HG03159 (cell line): ENCODE measurements around the gene CACNA1F.

Experiments used
- ATAC-seq: cut with Tn5 transposase; IDR thresholded peaks from one replicate; pipeline ENCODE4 v1.9.1; 2021; ENCODE audit warnings: mild to moderate bottlenecking, moderate library complexity; ENCODE audit not compliant: unreplicated experiment

Gene CACNA1F

DNA sequence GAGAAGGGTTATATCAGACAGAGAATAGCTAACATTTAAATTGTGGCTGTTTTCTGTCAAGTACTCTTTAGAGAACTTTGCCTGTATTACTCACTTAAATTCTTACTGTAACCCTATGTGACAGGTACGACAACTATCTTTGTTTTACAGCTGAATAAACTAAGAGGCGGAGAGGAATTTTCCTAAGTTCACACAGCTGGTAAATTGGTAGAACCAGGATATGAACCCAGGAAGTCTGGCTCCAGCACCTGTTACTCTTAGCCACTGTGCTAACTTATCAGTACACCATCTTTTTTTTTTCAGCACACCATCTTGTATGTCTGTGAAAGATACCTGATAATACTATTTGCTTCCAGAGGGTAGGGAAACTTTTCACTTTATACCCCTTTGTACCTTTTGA, 31.1 kb downstream of the CACNA1F start:
- ATAC-seq: no peak

DNA sequence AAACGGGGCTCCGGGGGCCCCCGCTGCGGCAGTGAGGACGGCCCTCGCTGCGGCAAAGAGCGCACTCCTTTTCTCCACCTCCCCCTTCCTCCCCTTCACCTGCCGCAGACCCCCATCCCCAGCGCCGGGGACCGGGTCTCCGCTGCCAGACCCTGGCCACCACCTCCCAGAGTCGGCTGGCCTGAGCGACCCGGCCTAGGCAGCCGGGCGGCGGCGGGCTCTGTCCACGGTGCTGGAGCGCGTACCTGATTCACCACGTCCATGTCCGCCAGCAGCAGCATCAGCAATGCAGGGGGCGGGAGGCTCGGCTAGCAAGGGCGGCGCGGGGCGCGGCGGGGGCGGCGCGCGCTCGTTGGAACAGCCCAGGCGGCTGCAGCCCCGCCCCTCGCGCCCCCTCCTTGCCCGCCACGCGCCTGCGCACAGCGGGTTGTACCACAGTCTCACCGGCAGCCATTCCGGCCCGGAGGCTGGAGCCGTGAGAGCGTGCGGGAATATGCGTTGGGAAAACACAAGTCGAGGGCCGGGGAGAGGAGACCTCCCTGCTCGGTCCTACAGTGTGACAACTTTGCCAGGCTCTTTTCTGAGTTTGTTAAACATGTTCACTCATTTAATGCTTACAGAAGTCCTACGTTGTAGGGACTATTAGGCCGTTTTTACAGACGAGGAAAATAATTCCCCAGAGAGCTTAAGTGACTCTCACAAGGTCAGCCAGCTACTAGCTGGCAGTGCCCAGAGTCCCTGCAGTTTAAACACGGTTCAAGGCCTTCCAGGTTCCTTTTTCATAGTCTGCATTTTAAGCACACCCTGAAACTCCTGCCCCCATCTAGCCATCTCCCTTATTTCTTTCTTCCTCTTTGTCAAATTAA, 33.0 kb downstream of the CACNA1F start, which contains the start of gene SYP:
Gene SYP, minus strand, starts transcription at position 288 of the 866 bp plus-strand sequence. Its CDS starts 7 bp downstream, at position 281.
- ATAC-seq: peak; percentile 82

DNA sequence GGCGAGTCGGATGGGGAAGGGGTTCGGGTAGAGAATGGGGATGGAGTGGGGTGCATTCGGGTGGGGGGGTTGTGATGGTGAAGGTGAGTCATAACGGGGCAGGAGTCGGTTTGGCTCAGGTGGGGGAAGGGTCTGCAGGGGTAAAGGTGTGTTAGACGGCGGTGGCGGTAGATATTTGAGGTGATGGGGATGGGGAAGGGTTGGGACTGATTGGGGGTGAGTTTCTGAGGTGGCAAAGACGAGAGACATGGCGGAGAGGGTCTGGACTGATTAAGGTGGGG, 33.9 kb downstream of the CACNA1F start:
- ATAC-seq: no peak

DNA sequence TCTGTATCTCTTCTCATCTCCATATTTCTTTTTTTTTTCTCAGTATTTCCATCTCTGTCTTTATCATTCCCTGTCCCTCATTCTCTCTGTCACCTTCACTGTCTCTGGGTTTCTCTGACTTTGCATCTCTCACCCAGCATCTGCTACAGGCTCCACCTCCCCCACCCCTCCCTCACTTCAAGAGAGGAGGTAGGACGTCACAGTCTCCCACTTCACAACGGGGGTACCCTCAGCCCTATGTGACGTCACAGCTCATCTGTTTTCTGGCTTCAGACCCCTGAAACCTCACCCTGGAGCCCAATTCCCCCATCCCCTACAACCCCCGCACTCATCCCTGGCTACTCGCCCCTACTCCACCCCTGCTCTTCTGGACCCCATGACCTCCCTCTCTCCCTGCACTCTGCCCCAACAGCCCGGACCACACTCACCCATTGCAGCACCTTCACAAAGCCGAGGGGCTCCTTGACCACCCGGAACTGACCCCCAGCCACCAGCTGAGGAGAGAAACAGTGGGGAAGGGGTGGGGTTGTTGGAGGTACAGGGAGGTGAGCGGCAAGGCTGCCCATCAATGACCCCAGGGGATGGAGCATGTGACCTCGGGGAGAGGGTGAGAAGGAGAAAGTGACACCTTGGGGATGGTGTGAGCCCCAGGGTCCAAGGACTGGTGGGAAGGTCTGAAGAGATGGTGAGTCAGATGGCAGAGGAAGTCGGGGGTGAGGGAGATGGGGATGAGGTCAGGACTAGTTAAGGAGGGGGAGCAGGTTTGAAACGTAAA, 34.4 kb downstream of the CACNA1F start:
- ATAC-seq: no peak

DNA sequence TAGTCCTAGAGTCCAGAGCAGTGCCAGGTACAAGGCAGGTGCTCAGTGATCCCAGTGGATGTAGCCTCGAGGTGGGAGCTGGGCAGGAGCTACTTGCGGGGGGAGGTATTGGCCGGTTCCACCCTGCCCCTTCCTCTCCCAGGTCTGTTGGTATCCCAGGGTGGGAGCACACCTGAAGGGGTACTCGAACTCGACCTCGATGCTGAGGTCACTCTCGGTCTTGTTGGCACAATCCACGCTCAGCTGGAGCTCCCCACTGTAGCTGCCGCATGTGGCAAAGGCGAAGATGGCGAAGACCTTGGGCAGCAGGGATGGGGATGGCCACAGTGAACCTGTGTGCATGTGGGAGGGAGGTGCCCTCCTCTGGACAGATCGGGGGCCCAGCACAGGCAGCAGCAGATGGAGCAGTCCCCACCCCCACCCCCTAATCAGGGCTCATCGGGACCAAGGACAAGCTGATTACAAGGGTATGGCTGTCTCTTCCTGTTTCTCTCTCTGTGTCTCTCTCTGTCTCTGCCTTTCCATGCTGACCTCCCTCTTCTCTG, 35.5 kb downstream of the CACNA1F start:
- ATAC-seq: no peak

DNA sequence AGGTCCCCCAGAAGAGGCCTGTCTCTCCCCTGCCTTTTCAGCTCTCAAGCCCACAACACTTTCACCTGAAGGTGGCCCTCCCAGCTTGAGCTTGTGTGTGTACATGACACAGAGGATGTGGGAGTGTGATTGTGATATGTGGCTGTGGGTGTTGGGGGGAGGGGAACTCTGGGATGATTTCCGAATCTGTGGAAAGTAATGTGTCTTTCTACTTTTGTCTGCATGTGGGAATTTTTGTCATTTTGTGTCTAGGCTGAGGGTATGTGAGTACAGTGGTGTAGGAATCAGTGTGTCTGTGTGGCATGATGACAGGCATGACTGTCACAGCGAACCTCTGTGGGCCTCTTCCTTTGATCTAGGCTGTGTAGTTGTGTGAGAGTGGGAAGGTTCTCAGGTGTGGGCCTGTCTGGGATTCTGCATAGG, 39.6 kb downstream of the CACNA1F start:
- no peak for ATAC-seq

DNA sequence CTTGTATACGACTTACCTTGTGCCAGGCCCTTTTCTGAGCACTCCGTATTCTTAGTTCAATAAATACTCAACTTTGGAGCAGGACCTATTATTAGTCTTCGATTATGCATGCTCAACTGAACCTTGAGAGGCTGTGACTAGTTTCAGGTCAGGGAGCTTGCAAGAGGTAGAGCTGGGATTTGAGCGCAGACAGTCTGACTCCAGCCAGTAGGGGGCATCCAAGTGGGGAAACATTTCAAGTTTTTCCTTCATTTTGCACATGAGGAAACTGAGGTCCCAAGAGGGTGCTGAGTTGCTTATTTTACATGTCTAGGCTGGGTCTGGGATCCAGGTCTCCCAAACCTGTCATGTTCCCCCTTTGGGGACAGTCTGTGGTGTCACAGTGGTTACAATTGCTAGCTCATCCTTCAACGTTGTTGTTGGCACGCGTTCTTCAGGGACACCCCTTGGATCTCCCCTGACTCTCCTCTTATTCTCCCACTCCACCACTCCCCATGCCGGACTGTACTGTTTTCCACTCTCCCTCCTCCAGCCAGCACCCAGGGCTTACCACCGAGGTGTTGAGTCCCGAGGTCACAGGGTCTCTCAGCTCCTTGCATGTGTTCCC, 40.3 kb downstream of the CACNA1F start:
- no peak for ATAC-seq

DNA sequence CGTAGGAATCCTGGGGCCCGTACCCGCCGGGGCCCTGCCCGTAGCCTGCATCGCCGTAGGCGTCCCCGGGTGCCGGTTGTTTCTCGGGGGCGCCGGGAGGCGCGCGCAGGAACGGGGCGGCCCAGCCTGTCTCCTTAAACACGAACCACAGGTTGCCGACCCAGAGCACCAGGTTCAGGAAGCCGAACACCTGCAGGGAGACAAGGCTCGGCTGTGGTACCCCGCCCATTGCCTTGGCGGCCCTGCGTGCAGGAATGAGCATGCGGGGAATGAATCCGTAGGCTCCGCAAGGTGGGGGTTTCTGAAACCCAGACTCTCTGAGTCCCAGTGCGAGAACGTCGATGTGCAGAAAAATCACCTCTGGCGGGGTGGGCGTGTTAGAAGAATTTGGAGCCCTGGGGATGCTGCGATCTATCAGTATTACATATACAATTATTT, 41.5 kb downstream of the CACNA1F start:
- peak; percentile 12 for ATAC-seq

DNA sequence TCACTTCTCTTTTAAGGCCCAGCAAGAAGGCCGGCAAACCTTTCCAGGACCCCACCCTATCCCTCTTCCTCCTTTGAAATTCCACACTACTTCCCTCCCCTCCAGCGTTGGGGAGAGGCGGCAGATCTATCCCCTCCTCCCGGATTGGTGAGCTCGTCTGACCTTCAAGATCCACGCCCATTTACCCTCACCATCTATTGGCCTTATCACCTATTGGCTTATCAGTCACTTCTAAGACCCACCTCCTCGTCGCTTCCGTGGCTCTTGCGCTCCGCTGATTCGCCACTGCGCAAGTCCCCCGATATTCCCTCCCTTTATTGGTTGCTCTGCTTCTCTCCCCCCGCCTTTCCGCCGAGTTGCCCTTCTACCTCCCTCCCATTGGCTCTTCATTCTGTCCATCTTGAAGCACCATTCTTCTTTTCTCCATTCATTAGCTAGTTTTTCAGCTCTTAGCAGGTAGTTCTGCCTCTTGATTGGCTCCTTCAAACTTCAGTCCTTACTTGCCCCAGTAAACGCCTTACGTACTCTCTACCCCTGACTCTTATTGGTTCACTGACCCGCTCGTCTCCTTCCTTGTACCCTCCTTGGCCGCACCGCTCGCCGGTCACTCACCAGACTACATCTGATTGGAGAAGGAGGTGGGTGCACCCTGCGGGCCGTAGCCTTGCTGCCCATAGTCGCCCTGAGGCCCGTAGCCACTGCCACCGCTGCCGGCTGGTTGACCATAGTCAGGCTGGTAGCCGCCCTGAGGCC, 42.1 kb downstream of the CACNA1F start:
- peak; percentile 87 for ATAC-seq

DNA sequence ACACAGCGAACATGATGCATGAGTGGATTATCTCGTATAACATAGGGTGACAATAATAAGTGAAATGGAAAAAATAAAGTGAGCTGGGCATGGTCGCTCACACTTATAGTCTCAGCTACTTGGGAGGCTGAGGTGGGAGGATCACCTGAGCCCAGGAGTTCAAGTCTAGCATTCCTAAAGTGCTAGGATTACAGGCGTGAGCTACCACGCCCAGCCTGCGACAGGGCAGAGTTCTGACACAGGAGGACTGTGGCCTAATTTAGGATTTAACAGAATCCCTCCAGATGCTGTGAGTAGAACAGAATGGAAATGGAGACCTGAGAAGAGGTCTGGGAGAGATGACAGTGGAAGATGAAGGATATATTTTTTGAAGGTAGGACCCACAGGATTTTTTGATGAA, 43.5 kb downstream of the CACNA1F start:
- no peak for ATAC-seq

DNA sequence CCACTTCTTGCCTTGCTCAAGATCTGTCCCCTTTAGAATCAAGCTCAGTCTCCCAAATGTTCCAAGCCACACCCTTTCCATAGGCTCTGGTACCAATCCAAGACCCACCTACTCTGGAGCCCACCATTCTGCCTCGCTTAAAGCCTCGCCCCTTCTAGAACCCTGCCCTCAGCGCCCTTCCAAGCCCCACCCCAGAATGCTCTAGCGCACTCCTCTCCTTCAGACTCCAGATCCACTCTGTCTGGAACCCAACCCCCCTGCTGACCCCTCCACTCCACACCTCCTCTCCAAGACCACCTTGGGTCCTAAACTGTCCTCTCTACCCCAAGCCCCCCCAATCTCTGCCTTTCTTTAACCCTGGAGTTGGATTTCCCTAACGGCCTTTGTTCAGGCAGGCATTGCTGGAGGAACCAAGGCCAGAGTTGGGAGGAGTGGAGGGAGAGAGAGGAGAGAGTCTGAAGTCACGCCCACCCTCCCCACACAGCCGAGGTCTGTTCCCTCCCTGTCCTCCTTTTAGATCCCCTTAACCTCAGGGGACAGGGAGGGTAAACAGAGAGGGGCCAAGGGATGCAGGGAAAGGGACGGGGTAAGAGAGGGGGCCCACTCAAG, 44.6 kb downstream of the CACNA1F start:
- no peak for ATAC-seq

DNA sequence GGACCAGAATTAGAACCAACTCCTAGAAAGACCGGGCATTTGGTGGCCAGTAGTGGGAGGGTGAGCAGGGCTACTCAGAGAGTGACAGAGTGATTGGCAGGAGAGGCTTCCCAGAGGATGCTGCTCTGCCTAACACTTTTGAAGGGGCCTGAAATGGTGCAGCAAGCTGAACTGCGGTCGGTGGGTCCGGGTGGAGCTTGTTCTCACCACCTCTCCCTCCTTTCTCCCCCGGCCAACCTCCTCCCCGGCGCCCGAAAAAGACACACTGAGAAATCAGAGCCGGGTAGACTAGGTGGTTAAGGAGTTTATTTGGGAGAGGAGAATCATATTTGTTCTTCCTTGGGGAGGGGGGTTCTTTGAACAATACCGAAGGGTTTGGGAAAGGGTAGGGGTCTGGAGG, 45.6 kb downstream of the CACNA1F start:
- ATAC-seq: no peak

DNA sequence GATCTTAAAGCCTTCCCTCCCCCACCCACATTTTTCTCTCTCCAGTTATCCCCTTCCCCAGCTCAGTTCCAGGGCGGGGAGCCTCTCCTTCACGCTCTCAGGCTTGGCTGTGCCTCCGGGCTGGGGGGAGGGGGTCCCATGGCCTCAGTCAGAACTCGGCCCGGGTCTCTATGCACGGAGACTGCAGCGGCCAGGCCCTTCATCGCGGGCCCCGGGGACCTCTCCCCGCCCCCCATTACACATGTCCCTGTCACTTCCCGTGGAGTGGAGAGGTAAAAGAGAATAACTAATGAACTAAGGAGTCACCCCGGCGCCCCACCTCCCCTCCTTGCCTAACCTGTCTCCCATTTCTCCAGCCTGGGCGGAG, 46.1 kb downstream of the CACNA1F start:
- ATAC-seq: no peak

DNA sequence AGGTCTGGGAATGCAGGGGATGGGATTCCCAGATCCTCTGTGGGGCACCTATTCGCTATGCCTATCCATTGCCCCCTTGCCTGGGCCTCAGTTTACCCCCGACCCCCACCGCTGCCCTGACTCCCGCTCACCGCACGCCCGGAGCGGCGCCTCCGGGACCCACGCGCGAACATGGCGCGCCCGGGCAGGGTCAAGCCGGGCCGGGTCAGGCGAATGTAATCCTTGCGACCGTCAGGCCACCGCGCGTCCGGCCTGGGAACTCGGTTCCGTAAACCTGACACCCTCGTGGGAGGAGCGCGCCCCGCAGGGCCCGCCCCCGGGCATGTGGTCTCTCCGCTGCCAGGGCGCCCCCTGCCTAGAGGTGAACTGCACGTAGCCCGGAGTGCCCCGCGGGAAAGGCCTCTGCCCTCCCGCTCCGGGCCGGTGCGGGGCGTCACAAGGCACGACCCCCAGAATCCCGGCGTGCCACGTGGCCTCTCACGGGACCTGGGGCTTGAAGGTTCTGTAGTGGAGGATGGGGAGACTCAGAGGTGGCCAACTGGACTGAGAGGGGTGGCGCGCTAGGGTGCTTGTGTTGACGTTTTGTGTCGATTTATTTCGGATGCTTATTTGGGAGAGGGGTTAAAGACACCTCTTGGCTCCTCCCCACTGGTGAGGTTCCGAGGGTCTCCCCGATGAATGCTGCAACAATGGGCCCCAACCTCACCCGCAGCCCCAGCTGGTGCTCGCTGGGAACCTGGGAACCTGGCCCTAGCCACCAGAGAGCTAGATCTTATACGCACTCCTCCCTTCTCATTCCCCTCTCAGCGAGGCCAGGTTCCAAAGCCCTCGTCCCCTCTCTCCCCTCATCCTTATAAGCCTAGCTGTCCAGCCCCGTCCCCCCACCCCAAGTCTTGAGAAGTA, 46.8 kb downstream of the CACNA1F start, which contains the start of gene PRICKLE3:
Gene PRICKLE3, minus strand, starts transcription at position 249 of the 903 bp plus-strand sequence. Its CDS starts 76 bp downstream, at position 173.
- ATAC-seq: no peak

DNA sequence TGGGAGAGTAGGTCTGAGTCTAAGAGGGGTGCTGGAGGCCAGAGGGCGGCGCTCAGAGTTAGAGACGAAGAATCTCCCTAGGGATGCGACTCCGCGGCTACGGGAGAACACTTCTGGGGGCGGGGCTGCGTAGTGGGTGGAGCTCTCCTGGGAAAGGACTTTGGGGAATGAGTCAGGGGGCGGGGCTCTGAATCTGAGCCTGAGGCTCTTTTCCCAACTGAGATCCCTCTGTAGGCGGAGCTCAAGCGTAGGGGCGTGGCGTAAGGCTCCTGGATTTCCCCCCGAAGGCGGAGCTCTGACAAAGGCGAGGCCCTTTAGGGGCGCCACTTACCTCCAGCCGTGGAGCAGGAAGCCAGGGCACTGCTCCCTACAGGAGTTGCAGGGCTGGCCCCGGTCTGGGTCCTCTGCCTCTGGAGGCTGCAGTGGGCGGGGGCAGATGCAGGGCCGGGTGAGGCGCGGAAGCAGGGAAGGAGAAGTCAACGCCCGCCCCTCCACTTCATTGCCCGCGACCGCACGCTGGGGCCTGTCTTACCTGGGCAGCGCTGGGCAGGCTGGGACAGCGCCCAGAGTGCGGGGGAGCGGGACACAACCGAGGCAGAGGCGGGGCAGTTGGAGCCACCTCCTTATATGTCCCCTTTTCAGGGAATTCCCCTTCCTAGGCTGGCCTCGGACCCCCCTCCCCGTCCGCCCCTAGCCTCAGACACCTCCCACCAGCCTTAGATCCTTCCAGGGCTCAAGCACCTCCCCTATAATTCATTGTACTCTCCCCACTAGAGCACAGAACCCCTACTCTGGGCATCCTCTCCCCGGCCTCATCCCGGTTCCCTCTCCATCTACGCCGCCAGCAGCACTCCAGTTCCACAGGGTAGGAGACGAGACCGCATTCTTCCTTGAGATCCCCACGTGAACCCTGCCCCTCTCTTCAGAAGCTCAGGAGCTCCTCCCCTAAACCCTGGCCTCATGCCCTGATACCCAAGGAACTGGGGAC, 48.6 kb downstream of the CACNA1F start:
- no peak for ATAC-seq

DNA sequence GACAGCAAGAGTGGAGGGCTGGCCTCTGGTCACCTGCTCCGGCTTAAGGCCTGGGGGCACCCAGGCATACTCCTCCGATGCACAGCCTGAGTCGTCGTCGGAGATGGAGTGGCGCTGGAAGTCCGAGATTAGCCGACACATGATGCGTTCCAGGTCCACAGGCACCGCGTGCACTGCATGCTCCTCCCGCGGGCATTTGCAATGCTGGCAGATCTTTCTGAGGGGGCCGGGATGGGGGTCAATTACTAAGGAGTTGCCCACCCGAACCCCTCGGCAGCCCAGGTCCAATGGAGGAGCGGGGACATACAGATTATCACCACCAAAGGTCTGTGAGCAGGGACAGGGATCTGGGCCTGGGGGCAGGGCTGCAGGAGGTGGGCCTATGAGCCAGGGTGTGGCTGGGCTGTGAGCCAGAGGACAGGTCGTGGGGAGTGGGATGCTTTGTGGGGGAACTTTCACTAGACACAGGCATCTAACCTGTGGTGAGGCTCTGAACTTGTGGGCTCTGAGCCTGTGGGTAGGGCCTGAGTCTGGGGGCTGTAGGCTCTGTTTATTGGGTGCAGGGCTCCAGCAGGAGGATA, 49.3 kb downstream of the CACNA1F start:
- ATAC-seq: no peak

DNA sequence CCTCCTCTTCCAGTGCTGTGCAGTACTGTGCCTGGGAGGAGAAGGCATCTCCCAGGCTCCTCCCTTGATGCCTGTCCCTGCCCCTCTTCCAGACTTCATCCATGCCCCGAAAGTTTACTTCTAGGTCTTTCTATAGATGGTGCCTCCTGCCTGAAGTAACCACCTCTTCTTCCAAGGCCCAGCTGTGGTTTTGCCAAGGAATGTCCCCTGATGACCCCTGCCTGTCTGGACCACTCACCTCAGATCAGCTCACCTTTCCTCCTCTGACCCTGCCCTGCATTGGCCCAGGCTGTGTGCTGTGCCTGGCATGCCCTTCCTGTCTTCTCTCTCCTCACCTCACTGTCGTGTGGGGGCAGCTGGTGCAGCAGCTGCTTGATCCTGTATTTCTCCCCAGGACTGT, 53.8 kb downstream of the CACNA1F start:
- ATAC-seq: no peak

DNA sequence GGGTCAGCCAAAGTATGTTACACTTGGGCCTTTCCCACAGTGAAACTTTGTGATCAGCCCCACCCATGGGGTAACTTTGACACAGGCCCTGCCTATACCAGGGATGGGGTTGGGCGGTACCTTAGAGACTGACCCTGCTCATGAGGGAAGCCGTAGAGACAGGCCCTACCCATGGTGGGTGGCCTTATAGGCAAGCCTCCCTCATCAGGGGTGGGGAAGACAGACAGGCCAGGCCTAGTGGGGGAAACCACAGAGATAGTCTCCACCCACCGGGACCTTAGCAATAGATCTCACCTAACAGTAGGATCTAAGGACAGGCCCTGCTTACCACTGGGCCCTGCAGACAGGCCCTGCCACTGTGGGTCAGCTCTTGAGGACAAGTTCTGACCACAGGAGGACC, 54.6 kb downstream of the CACNA1F start:
- no peak for ATAC-seq
